ENCODE measurements around the gene GPR68.

Gene GPR68

DNA sequence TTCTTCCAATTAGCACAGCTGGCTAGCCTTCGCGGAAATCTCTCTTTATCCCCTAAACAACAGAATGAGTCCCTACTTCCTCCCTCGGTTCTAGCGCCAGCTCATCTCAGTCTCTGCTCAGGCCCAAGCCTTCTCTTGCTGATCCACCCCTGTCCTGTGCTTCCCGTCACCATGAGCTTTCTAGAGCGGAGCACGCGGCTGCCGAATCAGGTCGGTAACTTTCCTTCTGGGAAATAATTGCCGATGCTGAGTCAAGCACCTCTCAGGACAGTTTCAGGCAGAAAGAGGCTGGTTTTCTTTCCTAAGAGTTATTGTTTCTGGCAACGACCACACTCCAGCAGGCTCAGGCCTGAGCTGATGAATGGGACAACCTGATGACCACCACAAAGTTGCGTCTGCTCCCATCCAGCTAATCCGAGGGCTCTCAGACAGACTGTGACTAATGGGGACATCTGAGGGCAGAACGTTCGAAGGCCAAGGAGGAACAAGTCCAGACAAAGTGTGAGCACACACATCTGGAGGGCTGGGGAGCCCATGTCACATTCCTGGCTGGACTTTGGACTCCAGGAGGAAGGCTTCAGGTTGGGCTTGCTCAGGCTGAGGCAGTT is 13.6 kb upstream of the GPR68 start:
- Histone ChIP-seq H3K9me3 (ENCODE audit: control insufficient read depth, insufficient read depth, low read depth, low read length) (no peaks in the 10 kb centered on the region), H3K4me3 (ENCODE audit: low read depth, low read length) (no peak overlapping the region), H3K27ac (ENCODE audit: extremely low read depth, low read depth, low read length) (no peak overlapping the region), H3K4me1 (ENCODE audit: control insufficient read depth, insufficient read depth, low read length) (0 out of 2 replicates have a peak, but pooled peaks cover 8% of the 10 kb centered on the region), H3K36me3 (ENCODE audit: control insufficient read depth in 2 of 2, insufficient read depth in 1 of 2, low read length in 2 of 2) (no peaks in the 10 kb centered on the region)
- ChIA-PET POLR2A (no interaction called here), CTCF (interaction anchor here (2.1 to 3.0 kb wide), 2 partner anchors 28 to 81 kb away, joined by 5 to 10 read pairs; no protein-coding TSS in a partner anchor)
- TF ChIP-seq SP7 (tag by site-specific recombination; IDR thresholded peaks at IDR 0.05) (no peak), ZNF660 (tag by site-specific recombination; IDR thresholded peaks at IDR 0.05) (no peak), ZNF560 (tag by site-specific recombination; IDR thresholded peaks at IDR 0.05; ENCODE audit: borderline replicate concordance) (no peak), OVOL3 (tag by site-specific recombination; IDR thresholded peaks at IDR 0.05) (no peak), ZNF48 (tag by site-specific recombination; IDR thresholded peaks at IDR 0.05) (no peak), ZNF169 (tag by site-specific recombination; IDR thresholded peaks at IDR 0.05) (no peak), ZNF138 (tag by site-specific recombination; IDR thresholded peaks at IDR 0.05; ENCODE audit: borderline replicate concordance) (no peak), ZNF658 (tag by site-specific recombination; IDR thresholded peaks at IDR 0.05) (no peak), ZNF449 (tag by site-specific recombination; IDR thresholded peaks at IDR 0.05) (no peak; the same call in 1 of the 2 replicates), KLF17 (tag by site-specific recombination; IDR thresholded peaks at IDR 0.05) (no peak), ZBTB44 (tag by site-specific recombination; IDR thresholded peaks at IDR 0.05) (no peak), ZSCAN30 (tag by site-specific recombination; IDR thresholded peaks at IDR 0.05) (no peak)

- no peaks in the 10 kb centered on the region for H3K9me3 ChIP-seq (ENCODE audit: control insufficient read depth, insufficient read depth, low read depth, low read length)
- H3K4me1 ChIP-seq (ENCODE audit: control insufficient read depth, insufficient read depth, low read length): 0 out of 2 replicates have a peak, but pooled peaks cover 8% of the 10 kb centered on the region
- CTCF ChIA-PET: interaction anchor here (2.1 to 3.0 kb wide), 2 partner anchors 29 to 80 kb away, joined by 5 to 10 read pairs; no protein-coding TSS in a partner anchor
- POLR2A ChIA-PET: no interaction called here
- no peak overlapping the region for H3K4me3 ChIP-seq (ENCODE audit: low read depth, low read length)
- H3K27ac ChIP-seq (ENCODE audit: extremely low read depth, low read depth, low read length): no peak overlapping the region
- H3K36me3 ChIP-seq (ENCODE audit: control insufficient read depth in 2 of 2, insufficient read depth in 1 of 2, low read length in 2 of 2): no peaks in the 10 kb centered on the region
- TF ChIP-seq ZNF518A (tag by site-specific recombination; conservative IDR thresholded peaks at IDR 0.05; ENCODE audit: low read depth) (0 out of 2 replicates have a peak, but pooled peaks have one; percentile 22), ZNF629 (tag by site-specific recombination; IDR thresholded peaks at IDR 0.05) (0 out of 2 replicates have a peak, but pooled peaks have one; percentile 45), ZEB2 (tag by site-specific recombination; IDR thresholded peaks at IDR 0.05) (0 out of 2 replicates have a peak, but pooled peaks have one; percentile 17), ZBTB17 (tag by site-specific recombination; IDR thresholded peaks at IDR 0.05) (peak; percentile 71; the same call in 1 of the 2 replicates), ZIC2 (tag by site-specific recombination; IDR thresholded peaks at IDR 0.05) (peak; percentile 50; the same call in 1 of the 2 replicates), ZNF600 (tag by site-specific recombination; IDR thresholded peaks at IDR 0.05) (peak; percentile 60), ZNF366 (tag by site-specific recombination; conservative IDR thresholded peaks at IDR 0.05) (0 out of 2 replicates have a peak, but pooled peaks have one; percentile 17), PRDM10 (tag by site-specific recombination; IDR thresholded peaks at IDR 0.05) (0 out of 2 replicates have a peak, but pooled peaks have one; percentile 17)
These were observed 13.0 kb upstream of the GPR68 start for GRCh38 chr14:91257328-91258010.
